NCI-H1436 (cell line): ENCODE data around the gene PTPRE.

Experiments used
- DNase-seq: peaks from one replicate; lab custom pipeline; 2025; lab: John Stamatoyannopoulos, UW

The PTPRE gene

GRCh38 chr10:127952918-127953317 is 46.0 kb downstream of the PTPRE start:
- no peak for DNase-seq

GRCh38 chr10:127953876-127954275 is 47.0 kb downstream of the PTPRE start:
- no peak for DNase-seq

GRCh38 chr10:127959428-127959827 is 52.5 kb downstream of the PTPRE start:
- DNase-seq = no peak

GRCh38 chr10:127961071-127961470 is 54.2 kb downstream of the PTPRE start:
- no peak for DNase-seq

GRCh38 chr10:127962205-127962604 is 55.3 kb downstream of the PTPRE start:
- no peak for DNase-seq

- no peak for DNase-seq
Observed at GRCh38 chr10:127963136-127963535, 56.2 kb downstream of the PTPRE start.

- DNase-seq = no peak
Observed at GRCh38 chr10:127964621-127965020, 57.7 kb downstream of the PTPRE start.

GRCh38 chr10:127966875-127967274 is 60.0 kb downstream of the PTPRE start:
- no peak for DNase-seq

DNA sequence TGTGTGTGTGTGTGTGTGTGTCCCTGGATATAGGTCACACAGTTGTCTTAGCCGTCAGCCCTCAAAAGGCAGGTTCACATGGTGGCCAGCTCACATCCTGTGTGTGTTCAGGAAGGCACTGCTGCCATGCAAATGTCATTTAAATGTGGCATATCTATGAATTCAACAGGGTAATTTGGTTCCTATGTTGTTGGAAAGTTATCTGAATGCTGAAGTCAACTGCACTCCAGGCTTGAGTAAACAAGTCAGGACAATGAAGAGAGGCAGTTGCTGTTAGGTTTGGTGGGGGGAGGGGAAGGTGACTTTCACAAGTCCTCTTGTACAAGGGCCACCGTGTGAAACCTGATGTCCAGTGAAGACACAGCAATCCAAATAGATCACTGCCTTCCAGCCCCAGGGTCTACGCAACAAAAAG is 61.1 kb downstream of the PTPRE start:
- no peak for DNase-seq

DNA sequence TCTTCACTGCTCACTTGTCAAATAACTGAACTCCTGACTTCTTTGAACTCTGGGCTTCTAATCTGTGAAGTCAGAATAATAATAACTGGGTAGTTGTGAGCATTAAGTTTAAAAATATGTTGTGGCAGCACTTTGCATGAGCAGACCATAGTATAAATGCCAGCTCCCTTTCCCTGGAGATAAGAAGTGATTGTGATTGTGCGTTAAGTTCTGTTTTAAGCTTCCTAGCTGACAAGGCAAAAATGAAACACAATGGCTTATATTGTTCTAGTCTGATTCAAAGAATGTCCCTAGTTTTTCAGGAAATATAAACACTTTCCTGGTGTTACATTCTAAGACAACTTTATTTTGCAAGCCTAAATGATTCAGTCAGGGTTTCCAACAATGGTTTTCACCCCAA is 61.8 kb downstream of the PTPRE start:
- no peak for DNase-seq

- DNase-seq = no peak
Observed at GRCh38 chr10:127971101-127971946, 64.4 kb downstream of the PTPRE start.

DNA sequence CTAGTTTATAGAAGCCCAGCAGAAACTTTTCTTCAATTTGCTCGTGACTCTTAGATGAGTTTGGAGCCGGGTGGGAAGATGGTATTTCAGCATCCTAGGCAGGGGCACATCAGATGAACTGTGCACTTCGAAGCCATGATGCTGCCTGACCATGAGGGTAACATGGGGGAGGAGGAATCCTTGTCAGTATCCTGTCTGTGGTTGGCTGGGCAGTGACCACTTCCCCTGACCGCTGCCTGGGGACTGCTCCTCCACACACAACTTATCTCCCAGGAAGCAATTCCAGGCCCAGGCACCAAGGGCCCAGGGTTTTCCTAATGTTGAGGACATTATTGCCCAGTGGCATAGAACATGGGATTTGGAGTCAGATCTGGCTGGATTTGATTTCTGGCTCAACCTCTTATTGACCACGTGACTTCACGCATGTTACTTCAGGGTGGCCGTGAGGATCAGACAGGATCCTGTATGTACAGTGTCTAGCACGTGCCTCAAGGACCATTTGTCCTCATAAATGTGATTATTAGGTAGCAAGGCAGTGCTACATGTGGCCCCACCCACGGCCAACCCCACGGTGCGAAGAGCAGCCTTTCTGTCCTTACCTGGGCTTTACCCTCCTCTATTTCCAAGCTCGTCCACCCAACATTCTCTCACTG is 65.2 kb downstream of the PTPRE start:
- DNase-seq = no peak

GRCh38 chr10:127972751-127973357 is 66.0 kb downstream of the PTPRE start:
- DNase-seq = no peak

DNA sequence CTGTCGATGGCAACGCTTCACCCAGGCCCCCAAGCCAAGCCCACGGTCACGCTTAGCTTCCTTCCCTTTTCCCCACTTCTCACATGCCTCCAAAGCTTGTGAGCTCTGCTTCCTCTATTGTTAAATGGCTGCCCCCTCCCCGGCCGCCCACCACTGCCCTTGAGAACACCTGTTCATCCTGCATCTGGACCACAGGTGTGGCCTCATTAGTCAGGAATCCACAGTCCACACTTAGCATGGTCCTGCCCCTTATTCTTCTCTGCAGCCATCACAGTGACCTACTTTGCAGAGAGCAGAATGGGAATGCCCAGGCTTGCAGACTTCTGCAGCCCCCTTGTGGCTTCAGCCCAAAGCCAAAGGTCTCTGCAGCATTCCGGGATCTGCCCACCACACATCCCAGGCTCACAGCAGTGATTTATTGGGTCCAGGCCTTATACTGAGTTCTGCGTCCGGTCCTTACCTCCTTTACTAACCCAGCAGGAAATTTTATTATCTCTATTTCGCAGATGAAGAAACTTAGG is 66.9 kb downstream of the PTPRE start:
- DNase-seq = no peak

DNA sequence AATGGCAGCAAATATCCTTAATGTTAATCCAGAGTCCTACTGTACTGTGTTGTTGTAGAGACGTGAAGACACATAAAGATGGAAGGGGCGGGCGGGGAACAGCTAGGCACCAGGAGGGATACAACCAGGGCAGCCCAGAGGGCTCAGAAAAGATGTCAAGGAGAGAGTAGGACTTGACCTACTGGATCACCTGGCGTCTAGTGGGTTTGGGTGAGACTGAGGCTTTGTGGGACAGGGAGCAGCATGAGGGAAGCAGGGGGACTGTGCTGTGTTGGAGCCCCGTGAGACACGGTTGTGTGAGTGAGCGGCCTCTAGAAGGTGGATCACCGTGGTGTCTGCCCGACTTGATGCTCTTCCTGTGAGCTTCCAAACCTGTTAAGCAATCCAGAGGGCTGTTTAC is 68.0 kb downstream of the PTPRE start:
- DNase-seq = no peak

GRCh38 chr10:127976286-127976685 is 69.4 kb downstream of the PTPRE start:
- no peak for DNase-seq

GRCh38 chr10:127976701-127977356 is 69.9 kb downstream of the PTPRE start:
- no peak for DNase-seq

- DNase-seq = no peak
Observed at GRCh38 chr10:127977357-127978009, 70.6 kb downstream of the PTPRE start.

GRCh38 chr10:127978481-127978880 is 71.6 kb downstream of the PTPRE start:
- no peak for DNase-seq

GRCh38 chr10:127979045-127979444 is 72.1 kb downstream of the PTPRE start:
- DNase-seq = no peak

DNA sequence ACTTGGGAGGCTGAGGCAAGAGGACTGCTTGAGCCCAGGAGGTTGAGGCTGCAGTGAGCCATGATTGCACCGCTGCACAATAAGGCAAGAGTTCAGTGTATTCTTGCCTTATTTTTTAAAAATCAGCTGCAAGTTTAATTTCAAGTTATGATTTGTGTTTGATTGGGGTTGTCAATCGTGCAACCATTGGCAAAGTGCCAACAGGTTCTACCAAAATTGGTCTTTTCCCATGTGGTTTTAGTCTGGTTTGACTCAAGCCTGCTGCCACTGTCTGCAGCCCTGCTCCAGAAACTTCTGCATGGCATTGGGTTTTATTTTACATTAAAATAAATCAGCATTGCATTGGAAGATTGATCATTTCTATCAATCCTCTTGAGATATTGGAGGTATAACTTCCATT is 72.7 kb downstream of the PTPRE start:
- DNase-seq = no peak

- DNase-seq = no peak
Observed at GRCh38 chr10:127980898-127981297, 74.0 kb downstream of the PTPRE start.
